Measurements from ENCODE around the gene COL16A1. TPM values are rescaled to one million over a fixed set of nuclear protein-coding genes. Genes with fewer than 3 reads are reported as not detected.

COL16A1 gene
- polyA plus RNA-seq, 1 experiment = 35.4 TPM

- Histone ChIP-seq H3K27ac (ENCODE audit: low read depth, low read length) (no peak overlapping the region), H3K9me3 (ENCODE audit: control insufficient read depth, insufficient read depth, low read length) (no peaks in the 10 kb centered on the region), H3K27me3 (ENCODE audit: control insufficient read depth, insufficient read depth, low read length) (no peaks in the 10 kb centered on the region), H3K4me3 (ENCODE audit: low read depth, low read length) (no peak overlapping the region)
- DNase-seq (ENCODE audit: low read depth, low spot score) = peak; percentile 27
- TF ChIP-seq CTCF (IDR thresholded peaks at IDR 0.05; ENCODE audit: low read depth, low read length) = no peak
- ChIA-PET CTCF (interaction anchor here (0.9 kb wide), 1 partner anchor 213 kb away, joined by 4 read pairs; no protein-coding TSS in a partner anchor), POLR2A (interaction anchor here (1.0 to 1.2 kb wide), 2 partner anchors 10 to 50 kb away, joined by 3 read pairs; no protein-coding TSS in a partner anchor)
Observed at GRCh38 chr1:31750858-31751510, 47.2 kb upstream of the COL16A1 start.

- H3K27ac ChIP-seq (ENCODE audit: low read depth, low read length) = no peak overlapping the region
- no peaks in the 10 kb centered on the region for H3K9me3 ChIP-seq (ENCODE audit: control insufficient read depth, insufficient read depth, low read length)
- no peak for DNase-seq (ENCODE audit: low read depth, low spot score)
- no peaks in the 10 kb centered on the region for H3K27me3 ChIP-seq (ENCODE audit: control insufficient read depth, insufficient read depth, low read length)
- CTCF ChIA-PET = interaction anchor here (0.8 kb wide), 1 partner anchor 12 kb away, joined by 4 read pairs; no protein-coding TSS in a partner anchor
- no peak overlapping the region for H3K4me3 ChIP-seq (ENCODE audit: low read depth, low read length)
- POLR2A ChIA-PET = interaction anchor here (1.0 to 1.2 kb wide), 2 partner anchors 11 to 49 kb away, joined by 3 read pairs; no protein-coding TSS in a partner anchor
- TF ChIP-seq CTCF (IDR thresholded peaks at IDR 0.05; ENCODE audit: low read depth, low read length) = no peak
Observed at GRCh38 chr1:31749785-31750735, 46.2 kb upstream of the COL16A1 start.

GRCh38 chr1:31748365-31748764 lies 44.5 kb upstream of the COL16A1 start:
- no peak overlapping the region for H3K27ac ChIP-seq (ENCODE audit: low read depth, low read length)
- no peaks in the 10 kb centered on the region for H3K27me3 ChIP-seq (ENCODE audit: control insufficient read depth, insufficient read depth, low read length)
- H3K4me3 ChIP-seq (ENCODE audit: low read depth, low read length) = no peak overlapping the region
- ChIA-PET POLR2A (no interaction called here), CTCF (interaction anchor here (1.0 to 1.5 kb wide), 3 partner anchors 33 to 45 kb away, joined by 3 read pairs; partner anchors contain the start of gene COL16A1)
- DNase-seq (ENCODE audit: low read depth, low spot score) = no peak
- no peak for TF ChIP-seq CTCF (IDR thresholded peaks at IDR 0.05; ENCODE audit: low read depth, low read length)
- H3K9me3 ChIP-seq (ENCODE audit: control insufficient read depth, insufficient read depth, low read length) = no peaks in the 10 kb centered on the region

- no peak for TF ChIP-seq CTCF (IDR thresholded peaks at IDR 0.05; ENCODE audit: low read depth, low read length)
- CTCF ChIA-PET = no interaction called here
- H3K9me3 ChIP-seq (ENCODE audit: control insufficient read depth, insufficient read depth, low read length) = no peaks in the 10 kb centered on the region; the same call in 1 of the 2 replicates
- POLR2A ChIA-PET = no interaction called here
- no peak overlapping the region for H3K4me3 ChIP-seq (ENCODE audit: low read depth, low read length)
- DNase-seq (ENCODE audit: low read depth, low spot score) = no peak
- H3K27me3 ChIP-seq (ENCODE audit: control insufficient read depth, insufficient read depth, low read length) = no peaks in the 10 kb centered on the region
- H3K27ac ChIP-seq (ENCODE audit: low read depth, low read length) = no peak overlapping the region
Observed at GRCh38 chr1:31747304-31747703, 43.5 kb upstream of the COL16A1 start.
